ENCODE data around the gene RFLNA. TPM values are rescaled to one million over a fixed set of nuclear protein-coding genes. Genes with fewer than 3 reads are reported as not detected.

The RFLNA gene
- total and polyA plus RNA-seq, 2 of the 4 experiments (the other 2 are of a cell fraction) = not detected

DNA sequence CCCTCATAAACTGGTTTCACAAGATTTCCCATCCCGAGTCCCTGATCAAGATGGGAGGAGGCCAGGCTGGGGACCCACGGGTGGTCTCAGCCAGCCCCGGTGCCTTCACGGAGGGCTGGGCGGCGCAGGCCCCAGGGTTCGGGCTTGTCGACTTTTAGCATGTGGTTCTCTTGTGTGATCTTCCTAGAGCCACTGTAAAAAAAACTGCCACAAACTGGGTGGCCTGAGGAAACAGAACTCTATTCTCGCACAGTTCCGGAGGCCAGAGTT, 12.6 kb downstream of the RFLNA start:
- H2BK120ac ChIP-seq (ENCODE audit: low read depth, low read length) = no peak overlapping the region
- H2BK20ac ChIP-seq (ENCODE audit: low read depth, low read length) = no peak overlapping the region
- H2AK9ac ChIP-seq (replicated peaks; ENCODE audit: low read depth, low read length, poor library complexity) = no peak overlapping the region
- H2AK5ac ChIP-seq (ENCODE audit: low read depth, low read length) = no peak overlapping the region
- H2BK5ac ChIP-seq (ENCODE audit: low read depth, low read length, poor library complexity, severe bottlenecking) = no peak overlapping the region
- H3K9ac ChIP-seq (ENCODE audit: low read depth, low read length) = no peak overlapping the region
- no peaks in the 10 kb centered on the region for H4K20me1 ChIP-seq (ENCODE audit: insufficient read depth, low read length)
- H3K4me2 ChIP-seq (ENCODE audit: low read depth, low read length) = no peak overlapping the region
- no peak overlapping the region for H4K5ac ChIP-seq (ENCODE audit: low read depth, low read length)
- no TSS peak for BruUV-seq (replicated peaks)
- no peak overlapping the region for H2BK15ac ChIP-seq (ENCODE audit: low read depth, low read length)
- 65% methylated on average over 9 of the region's 10 CpGs; no CpG with 5 or more reads in 1 of the 2 experiments for WGBS, 2 experiments (ENCODE audit: extremely low coverage in 2 of 2, insufficient read length in 1 of 2)
- H3K9me3 ChIP-seq (ENCODE audit: control insufficient read depth, insufficient read depth, low read length) = peaks cover 5% of the 10 kb centered on the region
- ATAC-seq (ENCODE audit: low read depth) (no peak), DNase-seq (no peak)
- H3K9me1 ChIP-seq (ENCODE audit: insufficient read depth, low read length) = no peaks in the 10 kb centered on the region
- no peak overlapping the region for H3K23ac ChIP-seq (ENCODE audit: low read depth, low read length)
- no peaks in the 10 kb centered on the region for H3K79me1 ChIP-seq (ENCODE audit: low read depth in 1 of 2, low read length in 2 of 2)
- intact Hi-C loops (cut with micrococcal nuclease) = no loop called here
- TF ChIP-seq SMC3 (IDR thresholded peaks at IDR 0.05; ENCODE audit: low read depth, low read length) (no peak), BHLHE40 (IDR thresholded peaks at IDR 0.05; ENCODE audit: low read depth, low read length) (no peak), ELK1 (IDR thresholded peaks at IDR 0.05; ENCODE audit: borderline replicate concordance, low read depth, low read length) (no peak), MAFK (IDR thresholded peaks at IDR 0.05; ENCODE audit: low read depth, low read length) (no peak), CEBPB (IDR thresholded peaks at IDR 0.05; ENCODE audit: low read depth, low read length) (no peak), MAZ (IDR thresholded peaks at IDR 0.05; ENCODE audit: borderline replicate concordance, low read depth, low read length) (no peak), FOS (IDR thresholded peaks at IDR 0.05; ENCODE audit: low read depth, low read length) (no peak), CHD1 (IDR thresholded peaks at IDR 0.05; ENCODE audit: low read depth, low read length) (no peak), RAD21 (IDR thresholded peaks at IDR 0.05; ENCODE audit: low read length) (no peak), MXI1 (IDR thresholded peaks at IDR 0.05; ENCODE audit: borderline replicate concordance, low read depth, low read length) (no peak), POLR2A (IDR thresholded peaks at IDR 0.05; ENCODE audit: low read depth, low read length) (no peak), RFX5 (IDR thresholded peaks at IDR 0.05; ENCODE audit: low read depth, low read length) (no peak)
- TF ChIP-seq, protein P1, sequence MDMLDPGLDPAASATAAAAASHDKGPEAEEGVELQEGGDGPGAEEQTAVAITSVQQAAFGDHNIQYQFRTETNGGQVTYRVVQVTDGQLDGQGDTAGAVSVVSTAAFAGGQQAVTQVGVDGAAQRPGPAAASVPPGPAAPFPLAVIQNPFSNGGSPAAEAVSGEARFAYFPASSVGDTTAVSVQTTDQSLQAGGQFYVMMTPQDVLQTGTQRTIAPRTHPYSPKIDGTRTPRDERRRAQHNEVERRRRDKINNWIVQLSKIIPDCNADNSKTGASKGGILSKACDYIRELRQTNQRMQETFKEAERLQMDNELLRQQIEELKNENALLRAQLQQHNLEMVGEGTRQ (IDR thresholded peaks at IDR 0.05; ENCODE audit: low read depth, low read length) = no peak
- no peaks in the 10 kb centered on the region for H3K36me3 ChIP-seq (ENCODE audit: control insufficient read depth, insufficient read depth, low read length)
- H3K4me3 ChIP-seq (ENCODE audit: insufficient read depth, low read depth, low read length) = no peak overlapping the region
- ChIA-PET POLR2A (ENCODE audit: unreplicated experiment) (no interaction called here), CTCF (no interaction called here)
- H3K27me3 ChIP-seq (ENCODE audit: control insufficient read depth, insufficient read depth, low read length) = peaks cover 39% of the 10 kb centered on the region
- H3K4me1 ChIP-seq (ENCODE audit: control insufficient read depth, insufficient read depth, low read length) = no peaks in the 10 kb centered on the region
- H2AFZ ChIP-seq (replicated peaks; ENCODE audit: low read length, poor library complexity) = no peak overlapping the region
- no peak overlapping the region for H3K14ac ChIP-seq (replicated peaks; ENCODE audit: low read depth, low read length)
- dilution Hi-C loops (cut with HindIII; ENCODE audit: low sequenced_read_pairs, unreplicated experiment) = no loop called here
- in situ Hi-C loops (cut with MboI; ENCODE audit: low sequenced_read_pairs) = no loop called here
- H3K18ac ChIP-seq (ENCODE audit: low read depth, low read length) = no peak overlapping the region
- no peak overlapping the region for H3K27ac ChIP-seq (ENCODE audit: insufficient read depth, low read length)
- H4K8ac ChIP-seq (ENCODE audit: low read depth in 2 of 2, low read length in 2 of 2) = no peak overlapping the region
- no peak overlapping the region for H4K91ac ChIP-seq (ENCODE audit: insufficient read depth, low read depth, low read length)
- no peak overlapping the region for H3K4ac ChIP-seq (ENCODE audit: low read depth, low read length)
- no peak overlapping the region for H3K56ac ChIP-seq (ENCODE audit: extremely low read depth, insufficient read depth, low read length)

Measured in IMR-90 (cell line).